HG03025 (cell line): ENCODE data around the gene OR10S1.
"Not testable (repeated sequence)": the region's sequence is repeated elsewhere in the genome, so short reads cannot be mapped to it uniquely, and the experiment has no call there.

Source experiments
- ATAC-seq: cut with Tn5 transposase; IDR thresholded peaks from one replicate; pipeline ENCODE4 v1.9.1; 2021; ENCODE audit warnings: mild to moderate bottlenecking, moderate library complexity; ENCODE audit not compliant: unreplicated experiment, low FRiP score

Gene OR10S1, protein sequence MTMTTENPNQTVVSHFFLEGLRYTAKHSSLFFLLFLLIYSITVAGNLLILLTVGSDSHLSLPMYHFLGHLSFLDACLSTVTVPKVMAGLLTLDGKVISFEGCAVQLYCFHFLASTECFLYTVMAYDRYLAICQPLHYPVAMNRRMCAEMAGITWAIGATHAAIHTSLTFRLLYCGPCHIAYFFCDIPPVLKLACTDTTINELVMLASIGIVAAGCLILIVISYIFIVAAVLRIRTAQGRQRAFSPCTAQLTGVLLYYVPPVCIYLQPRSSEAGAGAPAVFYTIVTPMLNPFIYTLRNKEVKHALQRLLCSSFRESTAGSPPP

DNA sequence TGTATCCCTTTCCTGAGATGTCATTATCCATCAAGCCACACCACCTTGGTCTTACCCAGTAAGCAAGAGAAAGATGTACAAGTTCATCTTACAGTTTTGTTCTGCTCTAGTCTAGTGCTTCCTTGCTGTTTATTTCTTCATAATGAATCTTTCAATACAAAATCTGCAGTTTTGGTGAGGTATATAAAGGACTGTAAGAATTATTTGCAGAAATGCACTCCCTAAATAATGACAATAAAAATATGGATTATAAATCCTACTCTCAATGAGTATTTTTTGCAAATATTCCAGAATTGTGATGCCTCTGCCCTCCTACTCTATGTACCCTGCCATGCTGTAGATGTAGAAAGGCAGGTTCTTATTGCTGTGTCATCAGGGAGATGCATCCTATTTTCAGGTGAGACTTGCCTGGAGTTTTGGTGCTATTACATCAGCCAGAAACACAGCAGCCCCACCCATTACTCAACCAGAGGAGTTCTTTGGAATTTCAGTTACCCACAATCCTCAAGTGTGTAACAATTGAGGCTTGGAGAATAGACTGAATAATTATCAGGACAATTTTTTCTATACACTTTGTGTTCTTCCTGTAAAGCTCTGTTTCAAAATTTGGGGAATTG lies at the start of gene OR10S1:
OR10S1 (minus strand) TSS at position 51 of the 617 bp plus-strand sequence. CDS start 117 bp downstream, outside the sequence.
- no peak for ATAC-seq

DNA sequence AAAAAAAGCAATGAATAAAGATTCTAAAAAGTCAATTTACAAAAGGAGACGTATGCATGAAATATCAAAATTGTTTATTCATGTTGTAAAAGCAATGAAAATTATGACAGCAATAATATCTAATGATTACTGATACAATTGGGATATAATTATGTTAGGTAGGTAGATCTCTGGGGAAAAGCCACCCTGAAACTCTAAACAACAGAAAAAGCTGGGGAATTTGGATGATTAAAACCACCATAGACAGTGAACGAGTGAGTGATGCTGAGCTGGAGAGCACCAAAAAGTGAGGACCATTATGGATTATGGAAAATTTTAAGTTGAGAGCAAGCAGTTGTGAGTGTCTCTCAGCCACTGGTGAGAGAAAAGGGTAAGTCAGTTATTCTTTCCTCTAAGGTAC lies 48.9 kb upstream of the OR10S1 start, which contains the start of gene OR10G8:
OR10G8 (plus strand) TSS at position 301 of the 400 bp plus-strand sequence. CDS start 2,825 bp downstream, outside the sequence.
- no peak for ATAC-seq

DNA sequence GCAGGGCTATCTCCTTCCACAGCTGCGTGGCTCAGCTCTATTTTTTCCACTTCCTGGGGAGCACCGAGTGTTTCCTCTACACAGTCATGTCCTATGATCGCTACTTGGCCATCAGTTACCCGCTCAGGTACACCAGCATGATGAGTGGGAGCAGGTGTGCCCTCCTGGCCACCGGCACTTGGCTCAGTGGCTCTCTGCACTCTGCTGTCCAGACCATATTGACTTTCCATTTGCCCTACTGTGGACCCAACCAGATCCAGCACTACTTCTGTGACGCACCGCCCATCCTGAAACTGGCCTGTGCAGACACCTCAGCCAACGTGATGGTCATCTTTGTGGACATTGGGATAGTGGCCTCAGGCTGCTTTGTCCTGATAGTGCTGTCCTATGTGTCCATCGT lies 38.3 kb upstream of the OR10S1 start:
- not testable (repeated sequence) for ATAC-seq

DNA sequence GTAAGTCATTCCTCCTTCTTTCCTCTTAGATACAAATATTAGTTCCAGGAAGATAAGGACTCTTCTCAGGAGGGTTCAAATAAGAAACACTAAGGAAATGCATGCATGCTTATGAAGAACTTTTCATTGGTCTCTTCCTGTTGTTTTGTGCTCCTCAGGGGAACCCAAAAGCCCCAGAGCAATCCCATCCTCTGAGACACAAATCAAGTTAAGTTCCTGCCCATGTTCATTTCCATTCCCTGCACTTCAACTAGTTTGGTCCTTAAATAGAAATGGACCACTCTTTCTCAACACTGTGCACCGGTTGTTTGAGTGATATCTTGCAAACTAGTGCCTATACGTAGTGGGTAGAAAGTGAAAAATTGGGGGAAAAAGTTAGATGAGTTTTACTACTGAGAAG lies 35.1 kb upstream of the OR10S1 start, which contains the start of gene OR10G4:
OR10G4 (plus strand) TSS at position 301 of the 400 bp plus-strand sequence. CDS start 2,578 bp downstream, outside the sequence.
- no peak for ATAC-seq

DNA sequence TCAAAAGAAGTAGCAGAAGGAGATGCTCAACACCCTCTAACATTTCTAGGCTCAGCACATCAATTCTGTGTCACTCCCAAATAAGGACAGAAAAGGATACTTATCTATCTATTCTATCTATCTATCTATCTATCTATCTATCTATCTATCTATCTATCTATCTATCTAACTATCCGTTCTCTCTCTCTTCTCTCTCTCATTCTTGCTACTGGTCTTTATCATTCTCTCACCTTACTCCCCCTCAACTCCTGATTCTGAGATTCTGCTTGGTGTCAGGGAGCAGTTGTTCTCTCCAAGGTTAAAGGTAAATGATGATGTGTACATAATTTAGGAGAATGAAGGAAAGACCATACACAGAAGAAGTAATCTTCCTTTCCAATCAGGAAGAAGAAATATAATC lies 17.5 kb upstream of the OR10S1 start, which contains the start of gene OR10G6:
OR10G6 (minus strand) TSS at position 43 of the 400 bp plus-strand sequence; CDS start at position 43, 0 bp downstream.
- no peak for ATAC-seq

DNA sequence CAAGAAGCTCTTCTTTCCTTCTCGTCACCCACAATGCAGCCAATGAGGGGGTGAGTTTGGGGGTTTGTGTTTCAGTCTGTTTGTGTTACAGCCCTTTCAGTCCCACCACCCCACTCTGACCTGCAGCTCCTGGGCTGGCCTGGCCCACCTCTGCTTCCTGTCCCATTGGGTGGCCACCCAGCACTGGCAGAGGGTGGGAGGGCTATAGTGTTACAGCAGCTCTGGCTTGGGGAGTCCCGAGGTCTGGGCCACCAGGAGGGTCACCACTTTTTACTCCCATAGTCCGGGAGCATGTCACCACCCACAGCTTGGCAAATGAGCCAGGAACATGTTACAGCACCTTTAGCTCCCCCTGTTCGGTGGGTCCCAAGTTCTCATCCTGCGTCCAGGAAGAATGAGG lies 1.7 kb upstream of the OR10S1 start:
- ATAC-seq: no peak

DNA sequence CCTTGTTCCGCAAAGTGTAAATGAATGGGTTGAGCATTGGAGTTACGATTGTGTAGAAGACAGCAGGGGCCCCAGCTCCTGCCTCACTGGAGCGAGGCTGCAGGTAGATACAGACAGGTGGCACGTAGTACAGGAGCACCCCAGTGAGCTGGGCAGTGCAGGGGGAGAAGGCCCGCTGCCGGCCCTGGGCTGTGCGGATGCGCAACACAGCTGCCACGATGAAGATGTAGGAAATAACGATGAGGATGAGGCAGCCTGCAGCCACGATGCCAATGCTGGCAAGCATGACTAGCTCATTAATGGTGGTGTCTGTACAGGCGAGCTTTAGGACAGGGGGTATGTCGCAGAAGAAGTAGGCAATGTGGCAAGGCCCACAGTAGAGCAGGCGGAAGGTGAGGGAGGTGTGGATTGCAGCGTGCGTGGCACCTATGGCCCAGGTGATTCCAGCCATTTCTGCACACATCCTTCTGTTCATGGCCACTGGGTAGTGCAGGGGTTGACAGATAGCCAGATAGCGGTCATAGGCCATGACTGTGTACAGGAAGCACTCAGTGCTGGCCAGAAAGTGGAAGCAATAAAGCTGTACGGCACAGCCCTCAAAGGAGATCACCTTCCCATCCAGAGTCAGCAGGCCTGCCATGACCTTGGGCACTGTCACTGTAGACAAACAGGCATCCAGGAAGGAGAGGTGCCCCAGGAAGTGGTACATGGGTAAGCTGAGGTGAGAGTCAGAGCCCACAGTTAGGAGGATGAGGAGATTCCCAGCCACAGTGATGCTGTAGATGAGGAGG lies 616 bp downstream of the OR10S1 start:
- no peak for ATAC-seq

DNA sequence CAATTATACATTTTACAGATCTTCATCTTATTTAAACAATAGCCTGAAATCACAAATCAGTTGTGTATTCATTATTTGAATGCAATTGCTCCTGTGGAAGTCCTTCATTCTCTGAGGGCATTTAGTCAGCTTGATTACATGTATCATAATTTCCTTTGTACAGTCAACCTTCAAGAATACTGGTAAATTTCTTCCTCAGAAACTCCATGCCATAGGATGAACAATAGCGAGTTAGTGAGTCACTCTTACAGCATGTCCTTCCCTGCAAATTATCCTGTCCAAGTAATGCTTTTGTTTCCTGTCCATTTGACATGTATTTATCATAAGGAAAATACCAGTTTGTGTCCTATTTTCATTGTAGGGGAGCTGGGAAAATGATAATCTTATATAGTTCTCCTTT lies 3.8 kb downstream of the OR10S1 start:
- no peak for ATAC-seq

DNA sequence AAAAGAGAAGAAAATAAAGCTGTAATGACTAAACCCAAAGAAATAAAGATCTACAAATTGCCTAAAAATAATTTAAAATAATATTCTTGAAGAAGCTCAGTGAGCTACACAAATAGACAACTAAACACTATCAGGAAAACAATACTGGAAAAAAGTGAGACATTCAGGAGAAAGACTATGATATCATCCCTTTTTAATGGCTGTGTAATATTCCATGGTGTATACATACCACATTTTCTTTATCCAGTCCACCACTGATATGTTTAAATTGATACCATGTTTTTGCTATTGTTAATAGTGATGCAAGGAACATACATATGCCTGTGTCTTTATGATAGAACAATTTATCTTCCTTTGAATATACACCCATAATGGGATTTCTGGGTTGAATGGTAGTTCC lies 20.8 kb downstream of the OR10S1 start:
- no peak for ATAC-seq

DNA sequence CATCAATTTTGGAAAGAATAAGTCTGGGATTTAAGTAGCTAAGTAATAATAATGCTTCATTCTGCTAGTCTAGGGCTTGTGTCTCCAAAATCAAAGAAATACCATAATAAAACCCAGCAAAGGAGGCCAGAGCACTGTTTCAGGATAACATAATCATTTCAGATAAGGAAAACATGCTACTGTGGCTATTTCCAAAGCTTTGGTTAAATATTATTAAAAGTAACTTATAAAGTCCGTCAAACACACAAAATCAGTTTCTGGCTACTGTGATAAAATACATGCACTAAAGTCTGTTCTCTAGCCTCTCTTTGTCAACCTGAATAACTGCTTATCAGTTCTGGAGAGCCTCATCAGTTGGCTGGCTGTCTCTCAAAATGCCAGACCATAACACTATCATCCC lies 32.4 kb downstream of the OR10S1 start:
- no peak for ATAC-seq

DNA sequence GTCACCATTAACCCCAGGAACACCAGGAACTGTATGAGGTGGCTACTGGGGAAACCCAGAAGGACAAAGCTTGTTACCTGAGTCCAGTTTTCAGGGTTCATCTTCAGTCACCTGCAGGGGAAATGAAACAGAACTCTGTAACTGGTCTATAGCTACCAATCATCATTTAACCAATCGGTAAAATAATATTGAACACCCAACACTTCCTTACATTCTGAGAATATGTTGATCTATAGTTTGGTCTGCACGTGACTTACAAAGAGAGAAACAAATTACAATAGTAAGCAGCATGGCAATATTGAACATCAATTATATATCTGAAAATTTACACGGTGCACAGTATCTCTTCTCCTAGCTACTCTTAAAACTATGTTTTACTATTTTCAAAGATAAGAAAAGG lies 33.8 kb downstream of the OR10S1 start, which contains the start of gene OR6T1:
OR6T1 (minus strand) TSS at position 101 of the 400 bp plus-strand sequence; CDS start at position 101, 0 bp downstream.
- no peak for ATAC-seq

DNA sequence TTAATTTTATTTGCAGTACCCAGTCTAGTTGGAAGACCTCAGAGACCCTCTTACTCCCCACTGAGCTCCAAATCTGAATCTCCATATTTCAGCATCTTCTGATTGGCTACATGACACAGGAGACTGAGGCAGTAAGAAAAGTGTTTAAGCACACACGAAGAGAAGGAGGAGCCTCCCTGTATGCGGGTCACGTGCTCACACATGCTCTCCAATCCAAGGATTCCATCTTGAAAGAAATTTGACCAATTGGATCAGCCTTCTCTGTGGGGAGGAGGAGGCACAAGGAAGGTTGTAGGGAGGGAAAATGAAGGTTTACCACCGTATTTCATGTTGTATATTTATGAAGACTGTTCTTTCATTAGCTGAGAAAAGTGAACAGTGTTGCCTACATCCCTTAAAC lies 35.2 kb downstream of the OR10S1 start:
- ATAC-seq: no peak

DNA sequence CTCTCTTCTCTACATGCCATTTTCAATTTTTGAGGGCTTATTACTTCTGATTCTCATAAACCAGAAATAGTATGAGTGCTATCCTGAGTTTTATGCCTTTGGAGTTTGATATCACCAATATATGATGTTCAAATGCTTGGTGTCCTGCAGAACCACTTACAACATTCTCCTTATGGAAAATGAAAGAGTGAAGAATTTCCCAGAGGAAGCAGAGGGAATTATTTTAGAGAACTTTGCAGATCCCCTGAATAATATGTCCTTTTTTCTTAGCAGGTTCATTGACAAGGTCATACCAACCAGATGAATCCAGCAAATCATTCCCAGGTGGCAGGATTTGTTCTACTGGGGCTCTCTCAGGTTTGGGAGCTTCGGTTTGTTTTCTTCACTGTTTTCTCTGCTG lies 38.3 kb downstream of the OR10S1 start, which contains the start of gene OR4D5:
OR4D5 (plus strand) TSS at position 301 of the 400 bp plus-strand sequence; CDS start at position 301, 0 bp downstream.
- no peak for ATAC-seq
